HG03439 (cell line): ENCODE results near the gene STK11.
A peak's percentile ranks its signal among the peaks of the same experiment; 100 is the strongest.

Experiments
- ATAC-seq: cut with Tn5 transposase; IDR thresholded peaks from one replicate; pipeline ENCODE4 v1.9.1; 2021; ENCODE audit warnings: mild to moderate bottlenecking, moderate library complexity; ENCODE audit not compliant: unreplicated experiment

STK11 gene

DNA sequence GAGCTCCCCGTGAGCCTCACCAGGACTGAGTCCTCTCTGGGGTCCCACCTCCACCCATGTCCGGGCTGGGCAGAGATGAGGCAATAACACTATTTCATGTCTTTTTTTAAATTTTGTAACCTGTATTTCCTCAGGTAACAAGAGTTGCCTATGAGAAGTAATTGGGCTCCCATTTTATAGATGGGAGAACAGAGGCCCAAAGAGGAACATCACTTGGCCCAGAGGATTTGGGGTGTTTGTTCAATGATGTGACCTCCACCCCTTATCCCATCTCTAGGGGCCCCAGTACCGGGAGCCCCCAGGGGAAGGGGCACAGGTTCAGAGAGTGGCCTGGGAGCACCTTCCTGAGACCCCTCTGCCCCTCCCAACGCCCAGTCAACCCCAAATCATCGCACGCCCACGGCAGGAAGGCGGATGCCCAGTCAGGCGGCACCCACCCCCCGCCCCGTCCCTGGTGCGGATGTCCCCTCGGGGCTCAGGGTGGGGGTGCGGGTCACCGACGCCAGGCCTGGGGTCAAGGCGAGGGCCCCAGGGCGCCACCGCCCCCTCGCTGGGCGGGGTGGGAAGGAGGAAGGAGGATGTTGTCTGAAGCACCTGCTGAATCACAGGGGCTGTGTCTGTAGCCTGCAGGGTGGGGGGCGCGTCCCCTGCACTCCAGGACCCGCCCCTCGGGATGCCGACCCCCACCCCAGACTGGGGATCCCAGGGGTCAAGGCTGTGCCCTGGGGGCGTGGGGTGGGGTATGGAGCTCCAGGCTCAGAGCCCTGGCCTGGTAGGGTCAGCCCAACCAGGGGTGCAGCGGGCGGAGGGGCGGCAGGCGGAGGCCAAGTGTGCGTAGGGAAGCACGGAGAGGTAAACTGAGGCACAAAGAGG is 54.5 kb downstream of the STK11 start:
- ATAC-seq = peak; percentile 2

DNA sequence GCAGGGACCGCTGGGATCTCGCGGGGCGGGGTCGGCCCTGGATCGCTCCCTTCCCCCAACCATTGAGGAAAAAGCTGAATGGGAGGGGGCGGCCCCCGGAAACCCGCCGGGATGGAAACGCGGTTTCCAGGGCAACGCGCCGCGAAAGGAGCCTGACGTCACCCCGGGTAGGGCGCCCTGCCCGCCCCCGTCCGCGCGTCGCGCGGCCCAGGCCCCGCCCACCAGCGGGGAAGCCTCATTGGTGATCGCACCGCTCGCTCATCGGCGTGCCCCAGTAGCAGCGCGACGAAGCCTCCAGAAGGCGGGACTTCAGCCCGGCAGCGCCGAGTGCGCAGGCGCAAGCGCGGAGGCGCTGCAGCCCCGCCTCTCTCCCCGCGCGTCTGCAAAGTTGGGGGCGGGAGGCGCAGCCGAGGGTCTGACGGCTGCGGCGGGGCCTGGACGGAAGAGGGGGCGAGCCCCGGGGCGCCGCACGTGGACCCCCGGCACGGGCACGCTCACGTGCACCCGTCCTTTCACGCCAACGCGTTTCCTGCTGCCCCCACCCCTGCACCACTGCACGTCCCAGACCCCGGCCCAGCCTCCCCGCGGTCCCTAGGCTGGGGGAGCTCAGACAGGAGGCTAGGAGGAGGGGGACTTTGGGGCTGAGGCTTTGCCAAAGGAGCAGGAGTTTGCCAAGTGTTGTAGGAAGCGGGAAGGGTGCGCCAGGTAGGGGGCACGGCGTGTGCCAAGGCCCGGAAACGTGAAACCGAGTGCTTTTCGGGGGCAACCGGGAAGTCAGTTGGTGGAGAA is 55.4 kb downstream of the STK11 start:
- peak; percentile 46 for ATAC-seq

DNA sequence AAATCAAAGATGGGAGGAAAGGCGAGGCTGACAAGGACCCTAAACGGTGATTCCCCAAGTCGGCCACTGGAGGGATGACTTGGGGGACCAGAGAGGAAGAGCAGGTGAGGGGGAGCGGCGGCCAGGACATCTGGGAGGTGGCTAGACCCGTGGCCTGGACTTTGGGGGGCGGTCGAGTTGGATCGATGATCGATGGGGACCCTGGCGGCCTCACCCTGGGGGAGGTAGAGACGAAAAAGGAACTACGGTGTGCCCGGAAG is 55.9 kb downstream of the STK11 start:
- no peak for ATAC-seq

DNA sequence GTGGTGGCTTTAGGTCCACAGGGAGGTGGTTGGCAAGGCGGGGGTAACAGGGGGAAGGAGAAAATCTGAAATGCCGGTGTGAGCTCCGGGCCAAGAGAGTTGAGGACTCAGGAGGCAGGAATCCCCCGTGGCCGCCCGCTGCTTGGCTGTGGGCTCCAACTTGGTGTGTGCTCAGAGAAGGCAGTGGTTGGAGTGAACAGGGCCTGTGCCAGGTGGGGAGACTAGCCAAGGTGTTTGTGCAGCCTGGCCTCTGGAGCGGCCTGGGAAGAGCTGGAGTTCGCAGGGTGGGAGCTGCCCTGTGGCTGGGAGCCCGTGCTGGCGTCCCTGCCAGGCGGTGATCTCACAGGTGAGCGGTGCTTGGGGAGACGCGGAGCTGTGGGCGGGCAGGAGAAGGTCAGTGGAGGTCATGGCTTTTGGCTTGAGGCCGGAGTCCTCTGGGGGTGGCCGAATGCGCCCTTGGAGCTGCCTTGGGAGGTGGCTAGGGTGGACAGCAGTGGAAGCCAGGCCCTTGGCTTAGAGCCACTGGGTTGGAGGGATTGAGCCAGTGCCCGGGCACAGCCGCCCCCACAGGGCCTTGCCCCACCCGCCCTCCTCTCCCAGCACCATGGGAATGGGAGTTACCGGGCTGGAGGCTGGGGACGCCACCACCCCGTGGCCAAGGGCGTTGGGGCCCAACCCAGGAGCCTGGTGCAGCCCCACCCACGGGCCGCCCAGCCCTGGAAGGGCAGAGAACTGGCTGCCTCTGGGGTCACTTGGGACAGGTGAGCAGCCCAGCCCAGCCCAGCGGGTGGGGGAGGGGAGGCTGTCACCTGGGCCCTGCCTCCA is 56.4 kb downstream of the STK11 start:
- no peak for ATAC-seq

DNA sequence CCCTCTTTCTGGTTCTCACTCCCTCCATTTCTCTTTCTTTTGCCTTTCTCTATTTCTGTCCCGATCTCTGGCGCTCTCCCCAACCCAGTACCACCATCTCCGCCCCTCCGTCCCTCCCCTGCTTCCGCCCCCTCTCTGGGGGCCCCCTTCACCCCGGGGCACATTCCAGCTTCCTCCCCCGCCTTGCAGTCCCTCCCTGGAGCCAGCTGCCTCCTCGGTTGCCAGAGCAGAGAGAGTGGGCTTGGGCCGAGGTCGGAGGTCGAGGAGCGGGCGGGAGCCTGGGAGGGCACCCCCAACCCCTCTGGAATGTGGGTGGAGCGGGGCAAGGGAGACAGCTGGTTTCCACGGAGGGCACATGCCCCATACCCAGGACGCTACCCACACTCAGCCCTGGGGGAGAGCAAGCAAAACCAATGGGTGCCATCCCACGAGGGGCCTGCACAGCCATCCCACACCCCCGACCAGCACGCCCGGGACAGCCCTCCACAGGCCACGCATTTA is 57.1 kb downstream of the STK11 start:
- ATAC-seq = no peak

DNA sequence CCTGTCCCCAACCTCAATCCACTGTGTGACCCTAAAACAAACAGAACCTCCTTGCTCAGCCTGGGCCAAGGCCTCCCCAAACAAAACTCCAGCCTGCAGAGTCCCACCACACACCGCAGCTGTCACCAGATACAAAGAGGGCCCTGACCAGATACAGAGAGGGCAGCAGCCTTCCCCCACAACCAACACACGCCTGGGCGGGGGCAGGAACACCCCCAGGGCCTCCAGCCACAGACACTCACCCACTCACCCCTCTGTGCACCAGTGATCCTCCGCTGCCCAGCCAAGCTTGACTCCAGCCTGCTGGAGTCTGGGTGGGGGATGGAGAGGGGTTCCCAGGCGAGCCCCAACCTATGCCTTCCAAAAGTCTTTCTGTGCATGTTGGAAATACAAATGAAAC is 57.6 kb downstream of the STK11 start:
- no peak for ATAC-seq

DNA sequence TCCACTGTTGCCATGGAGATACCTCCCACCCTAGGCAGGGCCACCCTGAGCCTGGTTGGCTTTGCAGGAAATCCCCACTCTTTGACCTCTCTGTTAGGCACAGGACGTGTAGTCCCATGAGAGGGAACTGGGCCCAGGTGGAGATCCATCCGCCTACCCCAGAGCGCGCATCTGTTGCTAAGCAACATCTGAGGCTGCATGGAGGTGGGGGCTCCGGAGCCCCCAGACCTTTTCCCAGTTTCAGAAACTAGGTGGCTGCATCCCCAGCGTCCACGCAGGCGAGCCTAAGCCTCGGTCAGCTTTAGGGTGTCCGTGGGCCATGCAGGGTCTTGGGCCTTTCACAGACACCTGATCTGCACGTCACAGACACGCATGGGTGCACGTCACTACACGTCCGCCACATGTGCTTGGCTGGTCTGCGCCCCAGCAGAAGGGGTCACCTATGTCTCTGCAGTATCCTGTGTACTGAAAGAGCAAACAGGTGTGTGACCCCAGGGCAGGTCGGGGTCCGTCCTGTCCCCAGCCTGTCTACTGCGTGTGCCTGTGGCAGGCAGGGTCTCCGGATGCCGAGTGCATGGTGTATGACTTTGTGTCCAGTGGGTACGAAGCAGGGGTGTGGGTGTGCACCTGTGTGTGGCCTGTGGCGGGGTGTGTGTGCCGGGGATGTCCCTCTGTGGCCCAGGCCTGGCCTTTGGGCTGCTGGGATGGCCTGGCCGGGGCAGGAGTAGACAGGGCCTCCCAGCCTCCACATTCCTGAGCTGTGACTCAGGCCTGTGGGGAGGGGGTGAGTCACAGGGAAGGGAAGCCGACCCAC is 59.4 kb downstream of the STK11 start:
- no peak for ATAC-seq

DNA sequence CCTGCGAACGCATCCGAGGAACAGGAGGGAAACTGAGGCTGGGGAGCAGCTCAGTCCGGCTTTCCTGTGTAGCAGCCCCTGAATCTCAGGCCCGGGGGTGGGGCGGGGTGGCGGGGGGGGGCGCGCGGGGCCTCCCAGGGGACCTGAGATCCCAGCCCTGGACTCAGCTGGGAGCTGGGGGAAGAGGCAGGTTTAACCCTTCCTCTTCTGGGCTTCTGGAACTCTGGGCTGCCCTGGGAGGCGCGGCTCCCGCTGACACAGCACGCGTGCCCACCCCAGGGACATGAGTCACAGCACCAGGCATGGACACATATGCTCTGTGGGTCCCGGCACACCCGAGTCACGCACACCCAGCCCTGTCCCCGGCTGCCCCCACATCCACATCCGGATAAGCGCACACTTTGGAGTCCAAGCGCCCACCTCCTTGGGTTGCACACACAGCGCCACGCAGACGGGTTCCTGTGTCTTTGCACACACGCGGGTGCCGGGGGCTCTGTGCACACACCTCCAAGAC is 60.1 kb downstream of the STK11 start:
- ATAC-seq = no peak

DNA sequence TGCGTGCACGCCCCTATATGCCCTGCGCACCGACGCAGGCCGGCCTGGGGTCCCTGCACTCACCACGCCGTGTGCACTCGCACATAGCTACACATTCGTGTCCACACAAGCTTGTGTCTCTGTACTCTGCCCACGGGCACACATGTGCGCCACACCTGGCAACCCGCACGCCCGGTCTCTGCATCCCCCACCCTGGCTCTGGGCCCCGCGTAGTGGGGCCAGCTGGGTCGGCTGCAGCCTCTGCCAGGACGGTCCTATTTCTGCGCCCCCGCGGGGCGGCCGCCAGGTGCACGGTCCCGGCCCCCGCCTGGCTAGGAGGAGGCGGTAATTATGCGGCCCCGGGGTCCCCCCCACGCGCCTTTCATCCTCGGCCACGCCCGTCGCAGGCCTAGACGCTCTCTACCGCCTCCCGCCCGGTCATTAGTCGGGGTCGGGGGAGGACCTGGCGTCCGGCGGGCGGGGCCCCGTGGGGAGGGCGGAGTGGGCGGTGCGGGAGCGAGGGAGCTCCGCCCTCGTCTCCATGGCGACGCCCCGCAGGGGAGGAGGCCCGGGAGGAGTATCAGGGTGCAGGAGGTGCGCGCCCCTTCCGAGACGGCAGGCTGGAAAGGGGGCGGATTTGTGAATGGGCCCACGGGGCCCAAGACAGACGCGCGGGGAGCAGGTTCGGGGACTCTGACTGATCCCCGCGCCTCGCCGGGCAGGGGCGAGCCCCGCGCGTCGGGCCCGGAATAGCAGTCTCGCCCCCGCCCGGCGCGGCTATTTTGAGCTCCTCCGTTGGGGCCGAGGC is 60.7 kb downstream of the STK11 start:
- peak; percentile 25 for ATAC-seq

DNA sequence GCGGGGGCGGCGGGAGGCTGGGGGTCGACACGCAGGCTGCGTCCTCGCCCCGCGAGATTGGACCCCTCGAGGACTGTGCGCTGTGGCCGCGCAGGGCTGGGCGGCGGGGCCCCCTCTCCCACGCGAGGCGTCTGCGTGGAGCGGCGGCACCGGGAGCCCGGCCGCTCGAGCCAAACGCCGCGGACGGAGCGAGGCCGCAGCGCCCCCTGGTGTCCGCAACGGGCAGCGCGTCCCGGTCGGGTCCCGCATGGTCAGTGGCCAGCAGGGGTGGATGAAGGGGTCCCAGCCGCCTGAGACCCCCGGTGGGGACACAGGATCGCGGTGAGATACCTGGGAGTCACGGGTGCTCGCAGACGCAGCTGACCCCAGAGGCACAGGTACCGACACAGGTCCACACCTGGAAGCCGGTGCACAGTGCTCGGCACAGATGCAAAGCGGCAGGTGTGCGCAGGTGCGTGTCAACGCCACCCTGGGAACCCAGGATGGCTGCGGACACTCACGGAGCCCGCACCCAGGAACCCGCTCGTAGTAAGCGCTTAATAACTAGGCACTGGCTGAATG is 61.4 kb downstream of the STK11 start:
- peak; percentile 9 for ATAC-seq

DNA sequence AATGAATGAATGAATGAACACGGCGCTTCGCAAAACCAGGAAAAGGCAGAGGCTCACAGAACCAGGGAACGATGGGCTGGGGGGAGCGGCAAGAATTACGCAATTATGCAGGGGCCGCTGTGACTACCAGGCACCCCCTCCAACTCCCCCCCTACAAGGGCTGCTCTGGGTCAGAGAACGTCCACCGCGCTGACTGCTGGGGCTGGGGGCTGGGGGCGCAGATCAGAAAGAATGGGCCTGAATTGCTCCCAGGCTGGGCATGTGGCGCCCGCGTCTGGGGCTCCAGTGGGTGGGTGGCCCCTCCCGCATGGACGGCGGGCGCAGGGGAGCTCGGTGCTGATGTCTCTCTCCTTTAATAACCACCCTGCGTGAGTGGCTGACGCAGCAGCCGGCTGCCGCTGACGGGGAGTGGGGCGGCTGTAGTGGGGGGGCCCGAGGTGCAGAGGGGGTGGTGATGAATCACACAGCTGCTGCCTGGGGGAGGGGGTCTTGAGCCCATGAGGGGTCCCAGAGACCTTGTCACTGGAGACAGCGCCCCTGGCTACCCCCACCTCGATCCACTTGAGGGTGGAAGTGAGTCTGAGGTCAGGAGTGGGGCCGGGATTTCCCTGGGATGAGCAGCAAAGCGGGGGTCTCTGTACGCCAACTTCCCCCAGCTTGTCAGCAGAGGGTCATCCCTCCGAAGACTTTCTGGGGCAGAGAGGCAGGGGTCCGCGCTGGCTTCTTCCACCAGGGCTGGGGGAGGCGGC is 62.1 kb downstream of the STK11 start:
- ATAC-seq = no peak

DNA sequence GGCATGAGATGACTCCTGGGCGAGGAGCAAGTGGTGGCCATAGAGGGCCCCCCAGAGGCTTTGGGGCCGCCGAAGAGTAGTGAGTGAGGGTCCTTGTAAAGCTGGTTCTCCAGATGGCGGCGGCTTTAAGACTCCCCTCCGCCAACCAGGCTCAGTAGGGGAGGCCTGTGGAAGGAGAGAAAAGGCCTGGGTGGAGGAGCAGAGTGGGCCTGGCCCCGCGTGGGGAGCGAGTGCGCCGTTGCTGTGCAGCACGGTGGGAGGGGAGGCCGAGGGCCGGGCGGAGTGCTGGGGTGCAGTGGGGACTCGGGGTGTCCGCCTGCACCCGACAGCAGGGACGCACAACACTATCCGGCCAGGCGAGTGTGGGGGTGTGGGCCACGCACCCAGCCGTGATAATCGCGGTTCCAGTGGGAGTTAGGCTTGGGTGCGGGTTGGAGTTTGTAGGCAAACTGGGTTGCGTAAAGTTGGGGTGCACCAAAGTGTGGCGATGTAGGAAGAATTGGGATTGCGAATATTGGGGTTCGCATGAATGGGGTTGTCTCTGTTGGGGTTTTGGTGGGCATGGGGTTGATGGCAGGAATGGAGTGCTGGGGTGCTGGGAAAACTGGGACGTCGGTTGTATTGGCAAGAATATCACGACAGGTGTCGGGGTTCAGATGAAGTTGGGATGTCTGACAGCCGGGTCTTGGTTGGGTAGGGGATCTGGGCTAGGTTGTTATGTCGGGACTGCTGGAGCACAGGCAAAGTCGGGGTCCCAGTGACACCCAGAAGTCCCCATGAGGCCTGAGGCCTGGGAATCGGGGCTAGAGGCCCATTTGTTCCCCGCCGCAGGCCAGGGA is 62.9 kb downstream of the STK11 start:
- ATAC-seq = no peak

DNA sequence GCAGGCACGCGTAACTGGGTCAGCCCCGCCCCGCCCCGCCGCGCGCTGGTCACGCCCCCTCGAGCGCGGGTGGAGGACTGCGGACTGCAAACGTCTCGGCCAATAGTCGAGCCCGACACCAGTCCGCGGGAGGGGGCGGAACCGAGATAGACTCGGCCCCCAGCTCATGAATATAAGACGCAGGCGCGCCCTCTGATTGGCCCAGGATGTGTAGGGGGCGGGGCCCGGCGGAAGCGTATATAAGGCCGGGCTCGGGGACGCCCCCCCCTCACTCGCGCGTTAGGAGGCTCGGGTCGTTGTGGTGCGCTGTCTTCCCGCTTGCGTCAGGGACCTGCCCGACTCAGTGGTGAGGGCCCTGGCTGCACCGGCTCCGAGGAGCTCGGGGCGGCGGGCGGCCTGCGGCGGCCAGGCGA is 63.5 kb downstream of the STK11 start, which contains the start of gene CIRBP:
CIRBP (plus strand) TSS at position 268 of the 413 bp plus-strand sequence. CDS start 1,602 bp downstream, outside the sequence.
- peak; percentile 51 for ATAC-seq

DNA sequence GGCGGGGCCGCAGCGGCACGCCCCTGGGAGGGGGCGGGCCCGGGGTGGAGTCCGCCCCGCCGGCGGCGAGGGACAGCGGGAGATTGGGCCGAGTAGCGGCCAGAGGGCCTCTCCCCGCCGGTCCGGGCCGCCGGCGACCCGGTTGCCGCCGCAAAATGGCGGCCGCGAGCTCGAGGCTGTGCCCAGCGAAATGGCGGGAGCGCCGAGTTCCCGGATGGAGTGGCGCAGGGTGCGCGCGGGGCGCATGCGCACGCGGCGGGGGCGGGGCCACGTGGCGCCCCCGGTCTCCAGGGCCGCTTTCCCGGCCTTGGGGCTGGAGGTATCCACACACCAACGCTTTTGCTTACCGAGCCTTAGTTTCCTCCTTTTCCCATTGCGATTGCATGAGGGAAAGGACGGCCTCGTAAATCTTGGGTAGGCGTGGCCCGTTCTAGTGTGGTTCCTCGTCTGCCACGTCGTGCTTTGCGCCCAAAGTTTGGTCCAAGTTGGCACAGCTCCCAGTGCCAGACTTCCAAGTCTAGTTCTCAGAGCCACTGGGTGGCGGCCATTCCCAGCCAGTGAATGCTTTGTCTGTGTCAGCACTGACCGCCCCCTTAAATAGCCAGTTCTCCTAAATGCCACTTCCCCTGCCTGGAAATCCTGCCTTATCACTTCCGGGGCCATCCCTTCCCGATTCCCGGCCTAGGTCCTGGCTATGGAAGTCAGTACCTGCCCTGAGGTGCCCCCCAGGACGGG is 64.1 kb downstream of the STK11 start:
- ATAC-seq = peak; percentile 27

DNA sequence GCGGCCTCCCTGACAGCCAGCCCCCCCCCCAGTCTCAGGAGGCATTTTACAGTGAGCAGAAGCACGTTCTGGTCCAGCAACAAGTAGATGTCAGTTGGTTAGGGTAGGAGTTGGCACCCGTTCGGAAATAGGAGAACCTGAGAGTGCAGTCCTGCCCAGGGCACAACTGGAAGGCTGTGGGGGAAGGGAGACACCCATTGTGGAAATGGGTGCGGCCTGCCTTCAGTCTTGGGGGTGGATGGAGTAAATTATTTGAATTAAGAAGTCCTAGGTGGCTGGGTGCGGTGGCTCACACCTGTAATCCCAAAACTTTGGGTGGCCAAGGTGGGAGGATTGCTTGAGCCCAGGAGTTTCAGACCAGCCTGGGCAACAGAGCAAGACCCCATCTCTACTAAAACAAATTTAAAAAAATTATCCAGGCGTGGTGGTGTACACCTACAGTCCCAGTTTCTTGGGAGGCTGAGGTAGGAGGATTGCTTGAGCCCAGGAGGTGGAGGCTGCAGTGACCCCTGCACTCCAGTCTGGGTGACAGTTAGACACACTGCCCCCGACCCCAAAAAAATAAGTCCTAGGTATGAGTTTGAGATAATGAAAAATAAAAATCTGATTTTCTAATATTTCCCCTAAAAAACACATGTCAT is 64.8 kb downstream of the STK11 start:
- ATAC-seq = no peak

DNA sequence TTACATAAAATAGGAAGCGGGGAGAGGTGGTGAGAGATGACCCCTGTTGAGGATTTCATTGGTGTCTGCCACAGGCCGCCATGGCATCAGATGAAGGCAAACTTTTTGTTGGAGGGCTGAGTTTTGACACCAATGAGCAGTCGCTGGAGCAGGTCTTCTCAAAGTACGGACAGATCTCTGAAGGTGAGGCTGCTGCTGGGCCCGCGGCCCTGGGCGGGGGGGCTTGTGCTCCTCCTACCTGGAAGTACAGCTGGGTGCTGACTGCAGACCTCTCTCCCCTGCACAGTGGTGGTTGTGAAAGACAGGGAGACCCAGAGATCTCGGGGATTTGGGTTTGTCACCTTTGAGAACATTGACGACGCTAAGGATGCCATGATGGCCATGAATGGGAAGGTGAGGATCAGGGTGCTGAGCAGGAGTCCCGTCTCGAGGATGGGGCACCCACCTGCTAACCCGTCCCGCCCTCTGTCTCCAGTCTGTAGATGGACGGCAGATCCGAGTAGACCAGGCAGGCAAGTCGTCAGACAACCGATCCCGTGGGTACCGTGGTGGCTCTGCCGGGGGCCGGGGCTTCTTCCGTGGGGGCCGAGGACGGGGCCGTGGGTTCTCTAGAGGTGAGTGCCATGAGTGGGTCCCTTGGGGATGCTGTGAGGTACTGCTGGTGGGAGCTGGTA is 65.4 kb downstream of the STK11 start:
- ATAC-seq = no peak
